Psoas muscle (tissue), 8 donors: ENCODE measurements around the gene ITPRIPL1. TPM values are rescaled to one million over a fixed set of nuclear protein-coding genes. Genes with fewer than 3 reads are reported as not detected.

Experiments
- ATAC-seq, 4 donors: fragments of 200-7000 bp; cut with Tn5 transposase; one replicate each; pipeline ENCODE4 v1.9.1; 2020; ENCODE audit warnings: moderate library complexity in 3 of 4, mild to moderate bottlenecking in 2 of 4
- DNase-seq, 2 donors: peaks; one replicate each; pipeline ENCODE4 v3.0.0-alpha.2; 2020
- H3K27ac ChIP-seq: fragments of 200-600 bp; one replicate; pipeline ENCODE4 v1.8.0; 2022
- H3K27me3 ChIP-seq, 3 donors: fragments of 200-600 bp in 1 of 3; one replicate each; pipeline versions ENCODE4 v1.6.1 to v1.8.0; 2013 to 2022; ENCODE audit warnings: low read length in 2 of 3, mild to moderate bottlenecking in 2 of 3, moderate library complexity in 1 of 3; ENCODE audit not compliant: insufficient read depth in 3 of 3
- H3K36me3 ChIP-seq, 2 donors: fragments of 200-600 bp in 1 of 2; one replicate each; pipeline versions ENCODE4 v1.6.1 to v1.8.0; 2013 to 2022; ENCODE audit warnings: low read depth in 1 of 2, mild to moderate bottlenecking in 1 of 2, moderate library complexity in 1 of 2; ENCODE audit not compliant: insufficient read depth in 1 of 2
- H3K4me1 ChIP-seq: fragments of 200-600 bp; one replicate; pipeline ENCODE4 v1.8.0; 2022
- H3K4me3 ChIP-seq: fragments of 200-600 bp; one replicate; pipeline ENCODE4 v1.8.0; 2022; ENCODE audit warnings: mild to moderate bottlenecking
- H3K9me3 ChIP-seq: fragments of 200-600 bp; one replicate; pipeline ENCODE4 v1.8.0; 2022
- WGBS, 3 donors: extraction: QIAGEN DNeasy Blood & Tissue Kit; methylation state at CpG; one replicate each; pipeline versions ENCODE4 v1.1.6 to v1.1.7; 2013; 5-methylcytosine and 5-hydroxymethylcytosine counted together
- intact Hi-C, 2 donors: fragments of 100-400 bp; cut with DNase I; formaldehyde crosslinking; loops; one replicate each; pipeline versions ENCODE4 v1.11.0 to v1.14.2; 2022
- polyA plus RNA-seq, 3 donors: library from polyadenylated mRNA; stranded (reverse); fragments of 200-250 nt; gene quantifications; one replicate each; pipeline ENCODE4 v1.2.3, GENCODE V29; 2013
- total RNA-seq, 4 donors: library from RNA; stranded (reverse); fragmentation: NEBNext Ultra II Directional in 2 of 4; extraction: Animal tissue kit (Norgen Biotek cat#: 25700) in 2 of 4; gene quantifications; one replicate each; pipeline versions ENCODE4 v1.2.1 to v1.2.4, GENCODE V29; 2021 to 2023
- TF ChIP-seq, protein P1 (sequence below): fragments of 200-600 bp; IDR thresholded peaks from one replicate; pipeline ENCODE4 v1.8.0; 2022; ENCODE audit warnings: antibody characterized with exemption
- donor health status: healthy with polysubstance abuse.
- donor health status: DM: no; HTN: no; CAD: no; lungs with moderate emphysema.
- donor health status: Bipolar disorder and iron deficiency.
- donor health status: healthy.
- donor health status: DM: yes; HTN: yes; CAD: no.
- donor health status: DM: no; HTN: no; CAD: no.
- donor health status: DM: no; HTN: no; CAD: no.
- donor health status: DM: yes; HTN: yes; CAD: no.

The ITPRIPL1 gene
- total and polyA plus RNA-seq, 7 donors: 0.31 to 1.2 (median 0.60) TPM

DNA sequence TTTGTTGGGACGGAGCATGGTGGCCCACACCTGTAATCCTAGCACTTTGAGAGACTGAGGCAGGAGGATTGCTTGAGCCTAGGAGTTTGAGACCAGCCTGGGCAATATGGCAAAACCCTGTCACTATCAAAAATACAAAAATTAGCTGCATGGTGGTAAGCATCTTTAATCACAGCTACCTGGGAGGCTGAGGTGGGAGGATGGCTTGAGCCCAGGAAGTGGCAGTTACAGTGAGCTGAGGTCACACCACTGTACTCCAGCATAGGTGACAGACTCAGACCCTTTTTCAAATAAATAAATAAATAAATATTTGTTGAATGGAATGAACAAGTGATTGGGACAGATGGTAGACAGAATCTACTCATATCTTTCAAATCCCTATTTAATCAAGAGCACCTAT is 5.7 kb upstream of the ITPRIPL1 start:
- no peak overlapping the region for H3K4me3 ChIP-seq
- no peak for ATAC-seq
- whole genome bisulfite sequencing, 3 donors: 85 to 94% (median 87%) methylated on average over 1 of the region's 1 CpG
- DNase-seq: no peak
- no peak overlapping the region for H3K27ac ChIP-seq
- peaks cover 0 to 56% (median 9%) of the 10 kb centered on the region in 3 donors for H3K27me3 ChIP-seq
- H3K9me3 ChIP-seq: no peaks in the 10 kb centered on the region
- TF ChIP-seq, protein P1, sequence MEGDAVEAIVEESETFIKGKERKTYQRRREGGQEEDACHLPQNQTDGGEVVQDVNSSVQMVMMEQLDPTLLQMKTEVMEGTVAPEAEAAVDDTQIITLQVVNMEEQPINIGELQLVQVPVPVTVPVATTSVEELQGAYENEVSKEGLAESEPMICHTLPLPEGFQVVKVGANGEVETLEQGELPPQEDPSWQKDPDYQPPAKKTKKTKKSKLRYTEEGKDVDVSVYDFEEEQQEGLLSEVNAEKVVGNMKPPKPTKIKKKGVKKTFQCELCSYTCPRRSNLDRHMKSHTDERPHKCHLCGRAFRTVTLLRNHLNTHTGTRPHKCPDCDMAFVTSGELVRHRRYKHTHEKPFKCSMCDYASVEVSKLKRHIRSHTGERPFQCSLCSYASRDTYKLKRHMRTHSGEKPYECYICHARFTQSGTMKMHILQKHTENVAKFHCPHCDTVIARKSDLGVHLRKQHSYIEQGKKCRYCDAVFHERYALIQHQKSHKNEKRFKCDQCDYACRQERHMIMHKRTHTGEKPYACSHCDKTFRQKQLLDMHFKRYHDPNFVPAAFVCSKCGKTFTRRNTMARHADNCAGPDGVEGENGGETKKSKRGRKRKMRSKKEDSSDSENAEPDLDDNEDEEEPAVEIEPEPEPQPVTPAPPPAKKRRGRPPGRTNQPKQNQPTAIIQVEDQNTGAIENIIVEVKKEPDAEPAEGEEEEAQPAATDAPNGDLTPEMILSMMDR: no peak
- intact Hi-C loops: loop anchor here in 1 of 2 donors (10.0 kb wide), 1 partner anchor 195 kb away; no protein-coding TSS in a partner anchor
- H3K36me3 ChIP-seq: no peaks in the 10 kb centered on the region
- no peaks in the 10 kb centered on the region for H3K4me1 ChIP-seq

DNA sequence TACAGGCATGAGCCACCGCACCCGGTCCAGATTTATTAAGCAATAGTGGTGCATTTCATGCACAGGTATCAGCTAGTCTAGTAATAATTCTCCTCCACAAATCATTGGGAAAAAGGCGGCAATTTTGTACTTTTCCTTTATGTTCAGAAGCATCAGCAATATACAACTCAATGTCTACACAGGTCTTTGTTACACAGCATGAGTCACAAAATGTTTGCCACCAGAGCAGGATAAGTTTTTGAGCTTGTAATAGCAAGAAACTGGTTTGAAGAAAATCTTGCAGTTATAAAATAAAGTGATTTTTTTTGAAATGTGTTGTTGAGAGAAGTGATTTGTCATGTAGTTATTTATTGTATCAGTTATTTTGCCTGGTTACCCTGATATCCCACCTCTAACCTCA is 4.8 kb upstream of the ITPRIPL1 start:
- TF ChIP-seq, protein P1: no peak
- no peaks in the 10 kb centered on the region for H3K4me1 ChIP-seq
- 86 to 93% (median 92%) methylated on average over 3 of the region's 3 CpGs for WGBS, 3 donors
- intact Hi-C loops: no loop called here
- ATAC-seq (no peak), DNase-seq (no peak)
- H3K27ac ChIP-seq: no peak overlapping the region
- no peaks in the 10 kb centered on the region for H3K36me3 ChIP-seq
- no peaks in the 10 kb centered on the region for H3K9me3 ChIP-seq
- H3K27me3 ChIP-seq: peaks cover 0 to 65% (median 14%) of the 10 kb centered on the region in 3 donors
- H3K4me3 ChIP-seq: peak overlapping the region; percentile 68

- no peaks in the 10 kb centered on the region for H3K4me1 ChIP-seq
- 5 to 6% (median 6%) methylated on average over 40 to 41 of the region's 41 CpGs for WGBS, 3 donors
- TF ChIP-seq, protein P1: no peak
- DNase-seq (peak; percentile 23 to 65), ATAC-seq (peak; percentile 47 to 71 (median 50))
- intact Hi-C loops: no loop called here
- no peak overlapping the region for H3K27ac ChIP-seq
- peak overlapping the region; percentile 68 for H3K4me3 ChIP-seq
- no peaks in the 10 kb centered on the region for H3K36me3 ChIP-seq
- peaks cover 0 to 72% (median 20%) of the 10 kb centered on the region in 3 donors for H3K27me3 ChIP-seq
- no peaks in the 10 kb centered on the region for H3K9me3 ChIP-seq
Observed at GRCh38 chr2:96320728-96321622, 4.1 kb upstream of the ITPRIPL1 start.

- 91 to 98% (median 95%) methylated on average over 1 of the region's 1 CpG for WGBS, 3 donors
- ATAC-seq (no peak), DNase-seq (no peak)
- Histone ChIP-seq H3K27me3 (peaks cover 0 to 69% (median 20%) of the 10 kb centered on the region in 3 donors), H3K4me3 (no peak overlapping the region), H3K36me3 (no peaks in the 10 kb centered on the region), H3K27ac (no peak overlapping the region), H3K4me1 (no peaks in the 10 kb centered on the region), H3K9me3 (no peaks in the 10 kb centered on the region)
- intact Hi-C loops: no loop called here
- TF ChIP-seq, protein P1: no peak
Observed at GRCh38 chr2:96323849-96324248, 1.3 kb upstream of the ITPRIPL1 start.
